Measurements from ENCODE around the gene TMTC3.

The TMTC3 gene

DNA sequence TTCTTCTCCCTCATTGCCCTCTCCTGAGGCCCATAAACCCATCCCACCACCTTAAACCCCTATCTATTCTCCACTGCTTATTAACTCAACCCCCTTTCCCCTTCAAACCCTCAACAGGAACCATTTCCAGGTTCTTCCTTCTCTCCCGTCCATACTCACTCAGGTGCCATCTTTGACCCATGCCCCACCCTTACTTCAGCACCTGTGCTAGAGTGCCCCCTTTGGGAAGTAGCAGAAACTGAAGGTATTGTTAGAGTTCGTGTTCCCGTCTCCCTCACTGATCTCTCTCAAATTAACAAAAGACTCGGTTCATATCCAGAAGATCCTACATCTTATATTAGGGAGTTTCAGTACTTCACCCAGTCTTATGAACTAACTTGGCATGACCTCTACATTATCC lies 86.6 kb downstream of the TMTC3 start:
- Mint-ChIP-seq H3K9me3 (peaks cover 5 to 19% of the 10 kb centered on the region in 2 donors), H3K4me3 (no peak overlapping the region)
- no peak for ATAC-seq

DNA sequence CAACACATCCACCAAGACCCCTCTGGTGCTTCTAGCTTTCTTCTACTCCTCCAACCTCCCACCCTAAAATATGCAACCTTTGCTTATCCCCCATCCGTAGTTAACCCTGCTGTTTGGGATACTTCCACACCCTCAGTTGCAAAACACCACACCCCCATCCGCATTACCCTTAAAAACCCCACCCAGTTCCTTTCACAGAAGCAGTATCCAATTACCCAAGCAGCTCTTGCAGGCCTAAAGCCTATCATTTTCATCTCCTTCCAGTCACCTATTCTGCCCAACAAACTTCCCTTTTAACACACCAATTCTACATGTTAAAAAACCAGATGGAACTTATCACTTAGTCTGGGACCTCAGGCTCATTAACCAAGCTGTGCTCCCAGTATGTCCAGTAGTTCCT lies 88.2 kb downstream of the TMTC3 start:
- Mint-ChIP-seq H3K27me3 (no peaks in the 10 kb centered on the region), H3K9me3 (peaks cover 5 to 19% of the 10 kb centered on the region in 2 donors), H3K27ac (no peak overlapping the region), H3K4me3 (no peak overlapping the region), H3K4me1 (peaks cover 8% of the 10 kb centered on the region)
- no peak for DNase-seq
- ATAC-seq = no peak

More for the DNA sequence above, 86.6 kb downstream of the TMTC3 start:
- peaks cover 8% of the 10 kb centered on the region for H3K4me1 Mint-ChIP-seq
- no peak overlapping the region for H3K27ac Mint-ChIP-seq
- DNase-seq = no peak
- no peaks in the 10 kb centered on the region for H3K27me3 Mint-ChIP-seq

GRCh38 chr12:88235183-88235833 lies 93.2 kb downstream of the TMTC3 start:
- peak overlapping the region in 1 of 2 donors; percentile 72 for H3K27ac Mint-ChIP-seq
- DNase-seq (peak in 1 of 2 donors; percentile 55), ATAC-seq (peak; percentile 89)
- no peak overlapping the region for H3K4me3 Mint-ChIP-seq
- no peaks in the 10 kb centered on the region for H3K9me3 Mint-ChIP-seq
- H3K4me1 Mint-ChIP-seq = peaks cover 7% of the 10 kb centered on the region
- no peaks in the 10 kb centered on the region for H3K27me3 Mint-ChIP-seq

DNA sequence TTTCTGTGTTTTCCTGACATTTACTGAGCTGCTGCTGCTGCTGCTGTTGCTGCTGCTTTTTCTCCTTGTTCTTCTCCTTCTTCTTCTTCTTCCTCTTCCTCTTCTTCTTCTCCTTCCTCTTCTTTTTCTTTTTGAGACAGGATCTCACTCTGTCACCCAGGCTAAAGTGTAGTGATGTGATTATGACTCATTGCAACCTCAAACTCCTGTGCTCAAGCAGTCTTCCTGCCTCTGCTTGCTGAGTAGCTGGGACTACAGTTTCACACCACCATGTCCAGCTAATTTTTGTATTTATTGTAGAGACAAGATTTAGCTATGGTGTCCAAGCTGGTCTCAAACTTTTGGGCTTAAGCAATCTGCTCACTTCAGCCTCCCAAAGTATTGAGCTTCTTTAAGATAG lies 95.8 kb downstream of the TMTC3 start:
- H3K27ac Mint-ChIP-seq = peak overlapping the region in 1 of 2 donors; percentile 37
- H3K4me1 Mint-ChIP-seq = peaks cover 15% of the 10 kb centered on the region
- no peaks in the 10 kb centered on the region for H3K27me3 Mint-ChIP-seq
- no peak for DNase-seq
- H3K9me3 Mint-ChIP-seq = no peaks in the 10 kb centered on the region
- H3K4me3 Mint-ChIP-seq = peak overlapping the region in 1 of 2 donors; percentile 22
- peak; percentile 48 for ATAC-seq

DNA sequence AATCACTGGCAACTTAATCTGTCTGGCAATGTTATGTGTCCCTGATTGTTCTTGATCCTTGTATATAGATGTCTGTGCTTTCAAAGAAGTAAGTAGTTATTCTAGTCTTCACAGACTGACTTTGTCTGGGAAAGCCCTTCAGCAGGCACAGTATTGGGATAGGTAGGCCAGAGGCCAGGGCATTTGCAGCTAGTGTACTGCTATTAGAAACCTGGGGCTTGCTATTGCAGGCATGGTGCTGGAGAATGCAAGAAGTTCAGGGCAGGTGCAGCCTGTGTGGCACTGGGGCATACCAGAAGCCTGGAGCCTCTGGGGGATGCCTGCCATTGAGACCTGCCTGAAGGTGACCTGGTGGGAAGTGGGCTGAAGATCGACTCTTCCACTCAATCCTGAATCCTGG lies 96.3 kb downstream of the TMTC3 start:
- ATAC-seq (no peak), DNase-seq (no peak)
- no peaks in the 10 kb centered on the region for H3K9me3 Mint-ChIP-seq
- no peak overlapping the region for H3K4me3 Mint-ChIP-seq
- no peak overlapping the region for H3K27ac Mint-ChIP-seq
- H3K4me1 Mint-ChIP-seq = peaks cover 15% of the 10 kb centered on the region
- H3K27me3 Mint-ChIP-seq = no peaks in the 10 kb centered on the region

DNA sequence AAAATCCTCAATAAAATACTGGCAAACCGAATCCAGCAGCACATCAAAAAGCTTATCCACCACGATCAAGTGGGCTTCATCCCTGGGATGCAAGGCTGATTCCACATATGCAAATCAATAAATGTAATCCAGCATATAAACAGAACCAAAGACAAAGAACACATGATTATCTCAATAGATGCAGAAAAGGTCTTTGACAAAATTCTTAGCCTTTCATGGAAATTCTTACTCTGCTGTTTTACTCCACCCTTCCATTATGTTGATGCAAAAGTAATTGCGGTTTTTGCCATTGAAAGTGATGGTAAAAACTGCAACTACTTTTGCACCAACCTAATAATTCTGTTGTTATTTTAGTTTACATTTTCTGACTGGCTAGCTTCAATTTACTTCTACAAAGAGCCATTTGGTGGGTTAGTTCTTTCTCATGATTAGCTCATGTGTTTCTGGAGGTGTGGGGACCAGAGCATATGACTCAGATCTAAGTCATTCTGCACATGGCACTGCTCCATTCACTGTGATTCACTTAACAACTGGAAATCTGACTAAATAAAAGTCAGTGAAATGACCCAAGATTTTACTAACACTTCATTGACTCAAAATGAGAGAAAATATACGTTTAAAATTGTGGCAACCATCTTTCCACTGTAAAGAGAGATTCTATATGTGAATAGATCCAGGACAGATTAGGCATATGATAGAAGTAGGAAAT lies 99.9 kb downstream of the TMTC3 start:
- Mint-ChIP-seq H3K9me3 (no peaks in the 10 kb centered on the region), H3K4me1 (peaks cover 15% of the 10 kb centered on the region), H3K4me3 (no peak overlapping the region), H3K27me3 (peaks cover 9% of the 10 kb centered on the region), H3K27ac (peak overlapping the region in 1 of 2 donors; percentile 83)
- ATAC-seq (peak; percentile 98), DNase-seq (peak in 1 of 2 donors; percentile 52)

DNA sequence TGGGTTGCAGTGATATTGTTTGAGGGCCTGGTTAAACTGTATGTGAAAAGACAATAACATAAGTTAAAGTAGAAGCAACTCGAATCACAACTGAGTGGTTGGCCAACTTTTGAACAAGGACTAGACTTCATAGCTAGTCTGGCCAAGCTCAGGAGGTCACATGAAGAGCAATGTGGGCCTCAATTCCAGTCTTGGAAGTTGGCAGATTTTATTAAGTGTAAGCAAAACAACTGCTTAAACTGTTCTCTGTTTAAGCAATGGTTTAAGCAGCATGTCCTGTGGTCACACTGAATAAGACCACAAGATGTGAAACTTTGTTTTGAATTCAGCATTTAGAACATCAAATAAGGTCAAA lies 100.4 kb downstream of the TMTC3 start:
- H3K27me3 Mint-ChIP-seq = peaks cover 10% of the 10 kb centered on the region
- ATAC-seq = no peak
- H3K4me1 Mint-ChIP-seq = peaks cover 15% of the 10 kb centered on the region
- no peaks in the 10 kb centered on the region for H3K9me3 Mint-ChIP-seq
- no peak for DNase-seq
- H3K27ac Mint-ChIP-seq = peak overlapping the region in 1 of 2 donors; percentile 83
- H3K4me3 Mint-ChIP-seq = peak overlapping the region in 1 of 2 donors; percentile 56

GRCh38 chr12:88242939-88243338 lies 100.8 kb downstream of the TMTC3 start:
- ATAC-seq (no peak), DNase-seq (no peak)
- Mint-ChIP-seq H3K4me3 (peak overlapping the region in 1 of 2 donors; percentile 56), H3K27ac (peak overlapping the region in 1 of 2 donors; percentile 83), H3K27me3 (peaks cover 10% of the 10 kb centered on the region), H3K4me1 (peaks cover 11% of the 10 kb centered on the region), H3K9me3 (no peaks in the 10 kb centered on the region)

GRCh38 chr12:88243982-88244381 lies 101.9 kb downstream of the TMTC3 start:
- H3K4me3 Mint-ChIP-seq = no peak overlapping the region
- H3K27me3 Mint-ChIP-seq = peaks cover 15% of the 10 kb centered on the region
- ATAC-seq (no peak), DNase-seq (no peak)
- H3K27ac Mint-ChIP-seq = no peak overlapping the region
- H3K4me1 Mint-ChIP-seq = peaks cover 9% of the 10 kb centered on the region
- H3K9me3 Mint-ChIP-seq = no peaks in the 10 kb centered on the region

DNA sequence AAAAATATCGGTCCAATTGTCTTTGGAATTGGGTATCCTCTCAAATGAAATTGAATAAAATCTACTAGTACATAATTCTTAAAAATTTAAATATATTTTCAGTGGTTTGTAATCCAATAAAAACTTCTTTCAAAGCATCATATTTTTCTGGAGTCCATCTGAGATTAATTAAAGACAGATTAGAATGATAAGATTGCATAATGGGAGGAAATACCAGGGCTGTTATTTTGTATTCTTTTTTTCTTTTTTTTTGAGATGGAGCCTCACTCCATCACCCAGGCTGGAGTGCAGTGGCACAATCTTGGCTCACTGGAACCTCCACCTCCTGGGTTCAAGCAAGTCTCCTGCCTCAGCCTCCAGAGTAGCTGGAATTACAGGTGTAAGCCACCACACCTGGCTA lies 103.8 kb downstream of the TMTC3 start:
- H3K27ac Mint-ChIP-seq = no peak overlapping the region
- DNase-seq (no peak), ATAC-seq (no peak)
- peaks cover 9% of the 10 kb centered on the region for H3K4me1 Mint-ChIP-seq
- H3K4me3 Mint-ChIP-seq = no peak overlapping the region
- peaks cover 23% of the 10 kb centered on the region for H3K27me3 Mint-ChIP-seq
- no peaks in the 10 kb centered on the region for H3K9me3 Mint-ChIP-seq

GRCh38 chr12:88247241-88247643 lies 105.1 kb downstream of the TMTC3 start:
- DNase-seq (no peak), ATAC-seq (no peak)
- Mint-ChIP-seq H3K4me3 (no peak overlapping the region), H3K27ac (no peak overlapping the region), H3K9me3 (no peaks in the 10 kb centered on the region), H3K27me3 (peaks cover 23% of the 10 kb centered on the region), H3K4me1 (peaks cover 5% of the 10 kb centered on the region)

DNA sequence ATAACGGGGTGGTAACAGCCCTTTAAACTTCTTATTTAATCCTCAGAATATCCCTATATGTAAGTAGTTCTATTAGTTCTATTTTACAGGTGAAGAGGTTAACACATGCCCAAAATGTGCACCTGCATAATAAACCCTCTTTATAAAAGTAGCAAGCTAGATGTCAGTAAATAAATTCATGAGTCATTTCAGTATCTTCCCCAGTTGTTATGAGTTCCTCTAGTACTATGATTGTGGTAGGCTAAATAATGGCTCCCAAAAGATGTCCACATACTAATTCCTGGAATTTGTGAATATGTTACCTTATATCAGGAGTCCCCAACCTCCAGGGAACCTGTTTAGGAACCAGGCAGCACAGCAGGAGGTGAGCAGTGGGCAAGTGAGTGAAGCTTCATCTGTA lies 106.5 kb downstream of the TMTC3 start:
- Mint-ChIP-seq H3K27me3 (peaks cover 23% of the 10 kb centered on the region), H3K4me3 (no peak overlapping the region), H3K27ac (no peak overlapping the region), H3K9me3 (no peaks in the 10 kb centered on the region), H3K4me1 (no peaks in the 10 kb centered on the region)
- no peak for ATAC-seq
- DNase-seq = no peak
